Activated naive CD4-positive, alpha-beta T cell treated with anti-CD3 and anti-CD28 coated beads for 36 hours (primary cell): Measurements from ENCODE around the gene CITED2. TPM values are rescaled to one million over a fixed set of nuclear protein-coding genes. Genes with fewer than 3 reads are reported as not detected.
A peak's percentile ranks its signal among the peaks of the same experiment; 100 is the strongest.

Source experiments
- CTCF ChIA-PET: fragments of 350-600 bp; sonication (Branson Sonifier 250); formaldehyde crosslinking; loops from one replicate; lab custom pipeline; 2021; ENCODE audit warnings: antibody characterized with exemption; lab: Charles Lee
- DNase-seq: peaks from one replicate; pipeline ENCODE4 v3.0.0-alpha.2; 2020
- H3K27ac Mint-ChIP-seq: one replicate; pipeline ENCODE4 v1.8.0; 2021; ENCODE audit warnings: mild to moderate bottlenecking, mixed read lengths
- H3K27me3 Mint-ChIP-seq: one replicate; pipeline ENCODE4 v1.8.0; 2021; ENCODE audit warnings: low read depth, mixed read lengths
- H3K36me3 Mint-ChIP-seq: one replicate; pipeline ENCODE4 v1.8.0; 2021; ENCODE audit warnings: low read depth, mixed read lengths
- H3K4me1 Mint-ChIP-seq: one replicate; pipeline ENCODE4 v1.8.0; 2021; ENCODE audit warnings: low read depth, mixed read lengths
- H3K4me3 Mint-ChIP-seq: one replicate; pipeline ENCODE4 v1.8.0; 2021; ENCODE audit warnings: mild to moderate bottlenecking, moderate library complexity, mixed read lengths
- H3K9me3 Mint-ChIP-seq: one replicate; pipeline ENCODE4 v1.8.0; 2021; ENCODE audit warnings: mixed read lengths
- intact Hi-C: fragments of 100-400 bp; cut with micrococcal nuclease; formaldehyde crosslinking; loops from one replicate; pipeline ENCODE4 v1.15.1; 2023
- total RNA-seq, 2 experiments: library from RNA; stranded (reverse); gene quantifications; one replicate each; pipeline ENCODE4 v1.2.3, GENCODE V29; 2021

CITED2 gene
- total RNA-seq, 2 experiments from 2014 or later: 22.9 to 23.8 TPM

DNA sequence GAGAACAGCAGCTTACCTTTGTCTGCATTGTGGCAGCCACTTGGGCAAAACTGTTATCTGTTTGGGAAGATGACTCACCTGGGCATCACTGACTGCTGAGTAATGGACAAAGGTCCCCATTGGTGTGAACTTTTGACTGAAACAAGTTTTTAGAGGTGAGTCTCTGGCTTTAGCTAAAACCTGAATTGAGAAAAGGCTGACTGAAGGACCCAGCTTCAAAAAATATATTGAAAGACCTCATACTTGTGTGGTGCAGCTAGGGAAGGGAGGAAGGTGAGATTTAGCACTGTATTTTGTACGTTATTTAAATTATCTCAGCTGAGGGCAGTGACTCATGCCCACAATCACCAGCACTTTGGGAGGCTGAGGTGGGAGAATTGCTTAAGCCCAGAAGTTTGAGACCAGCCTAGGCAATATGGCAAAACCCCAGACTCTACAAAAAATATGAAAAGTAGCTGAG, 4.5 kb upstream of the CITED2 start:
- peaks cover 16% of the 10 kb centered on the region for H3K4me1 Mint-ChIP-seq
- H3K4me3 Mint-ChIP-seq: no peak overlapping the region
- CTCF ChIA-PET: interaction anchor here (0.6 to 2.7 kb wide), 2 partner anchors 9 to 14 kb away, joined by 3 to 11 read pairs; no protein-coding TSS in a partner anchor
- no peak overlapping the region for H3K27ac Mint-ChIP-seq
- no peaks in the 10 kb centered on the region for H3K9me3 Mint-ChIP-seq
- no peaks in the 10 kb centered on the region for H3K27me3 Mint-ChIP-seq
- peak; percentile 32 for DNase-seq
- intact Hi-C loops: loop anchor here (5.0 kb wide), 1 partner anchor 1773 kb away; no protein-coding TSS in a partner anchor
- peaks cover 5% of the 10 kb centered on the region for H3K36me3 Mint-ChIP-seq

DNA sequence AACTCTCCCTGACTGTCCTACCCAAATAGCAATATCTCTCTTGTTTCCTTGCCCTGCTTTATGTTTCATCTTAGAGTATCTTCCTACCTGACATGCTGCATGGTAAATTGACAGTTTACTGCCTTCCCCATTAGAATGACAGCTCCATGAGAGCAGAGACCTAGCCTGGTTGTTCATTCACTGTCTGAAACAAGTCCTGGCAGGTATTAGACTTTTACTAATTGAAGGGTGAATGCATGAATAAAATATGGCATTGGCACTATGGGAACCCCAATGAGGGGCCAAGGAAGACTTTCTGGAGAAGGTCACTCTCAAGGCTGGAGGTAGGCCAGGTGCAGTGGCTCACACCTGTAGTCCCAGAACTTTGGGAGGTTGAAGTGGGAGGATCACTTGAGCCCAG, 3.8 kb upstream of the CITED2 start:
- Mint-ChIP-seq H3K9me3 (no peaks in the 10 kb centered on the region), H3K27me3 (no peaks in the 10 kb centered on the region), H3K36me3 (peaks cover 10% of the 10 kb centered on the region), H3K4me1 (peaks cover 16% of the 10 kb centered on the region), H3K27ac (no peak overlapping the region), H3K4me3 (no peak overlapping the region)
- DNase-seq: no peak
- CTCF ChIA-PET: interaction anchor here (0.6 to 2.7 kb wide), 2 partner anchors 8 to 14 kb away, joined by 3 to 11 read pairs; no protein-coding TSS in a partner anchor
- intact Hi-C loops: loop anchor here (5.0 kb wide), 1 partner anchor 1774 kb away; no protein-coding TSS in a partner anchor

DNA sequence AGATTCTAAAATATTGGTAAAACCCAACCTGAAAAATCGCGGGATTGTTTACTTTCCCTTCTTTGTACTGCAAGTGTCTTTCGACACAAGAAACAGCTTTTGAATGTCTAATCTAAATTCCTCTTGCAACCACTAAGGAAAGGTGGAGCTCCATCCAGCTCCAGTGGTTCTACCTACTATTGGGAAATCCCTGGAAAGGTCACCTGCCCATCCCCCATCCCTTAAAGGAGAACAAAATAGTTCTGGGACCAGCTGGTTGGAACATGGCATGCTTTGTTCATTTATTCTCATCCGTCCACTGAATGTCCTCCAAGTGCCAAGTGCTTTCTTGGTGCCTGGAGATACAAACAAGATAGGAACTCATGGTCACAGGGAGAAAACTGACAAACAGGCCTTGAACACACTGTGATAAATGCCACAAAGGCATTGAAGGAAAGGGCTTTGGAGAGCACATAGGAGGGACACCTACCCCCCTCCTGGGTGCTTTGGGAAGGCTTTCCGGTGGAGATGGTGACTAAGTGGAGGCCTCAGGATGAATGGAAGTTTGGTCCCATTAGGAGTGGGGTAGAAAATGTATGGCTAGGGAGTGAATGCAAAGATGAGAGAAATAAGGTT, 2.3 kb upstream of the CITED2 start:
- intact Hi-C loops: loop anchor here (5.0 kb wide), 1 partner anchor 1776 kb away; no protein-coding TSS in a partner anchor
- Mint-ChIP-seq H3K36me3 (peaks cover 17% of the 10 kb centered on the region), H3K4me3 (no peak overlapping the region), H3K27me3 (no peaks in the 10 kb centered on the region), H3K9me3 (no peaks in the 10 kb centered on the region), H3K4me1 (peaks cover 19% of the 10 kb centered on the region), H3K27ac (no peak overlapping the region)
- no peak for DNase-seq
- CTCF ChIA-PET: no interaction called here

DNA sequence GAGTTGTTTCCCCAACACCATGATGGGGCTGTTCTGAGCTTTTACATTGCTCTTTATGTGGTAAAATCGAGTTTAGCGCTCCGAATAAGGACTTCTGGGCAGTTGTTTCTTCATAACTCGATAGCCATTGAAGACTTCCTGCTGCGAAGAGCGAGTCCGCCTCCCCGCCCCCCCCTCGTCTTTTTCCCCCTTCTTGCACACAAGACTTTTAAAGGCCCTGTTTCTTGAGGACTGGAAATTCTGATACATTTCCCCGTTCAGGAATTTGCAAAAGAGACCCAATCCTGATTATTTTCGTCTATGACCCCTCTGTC, 1.5 kb upstream of the CITED2 start:
- H3K4me1 Mint-ChIP-seq: peaks cover 26% of the 10 kb centered on the region
- no peak overlapping the region for H3K27ac Mint-ChIP-seq
- no peaks in the 10 kb centered on the region for H3K9me3 Mint-ChIP-seq
- intact Hi-C loops: loop anchor here (5.0 kb wide), 1 partner anchor 1776 kb away; no protein-coding TSS in a partner anchor
- CTCF ChIA-PET: interaction anchor here (1.0 kb wide), 2 partner anchors 12 to 242 kb away, joined by 4 read pairs; no protein-coding TSS in a partner anchor
- H3K27me3 Mint-ChIP-seq: no peaks in the 10 kb centered on the region
- H3K4me3 Mint-ChIP-seq: peak overlapping the region; percentile 96
- DNase-seq: peak; percentile 32
- H3K36me3 Mint-ChIP-seq: peaks cover 17% of the 10 kb centered on the region

DNA sequence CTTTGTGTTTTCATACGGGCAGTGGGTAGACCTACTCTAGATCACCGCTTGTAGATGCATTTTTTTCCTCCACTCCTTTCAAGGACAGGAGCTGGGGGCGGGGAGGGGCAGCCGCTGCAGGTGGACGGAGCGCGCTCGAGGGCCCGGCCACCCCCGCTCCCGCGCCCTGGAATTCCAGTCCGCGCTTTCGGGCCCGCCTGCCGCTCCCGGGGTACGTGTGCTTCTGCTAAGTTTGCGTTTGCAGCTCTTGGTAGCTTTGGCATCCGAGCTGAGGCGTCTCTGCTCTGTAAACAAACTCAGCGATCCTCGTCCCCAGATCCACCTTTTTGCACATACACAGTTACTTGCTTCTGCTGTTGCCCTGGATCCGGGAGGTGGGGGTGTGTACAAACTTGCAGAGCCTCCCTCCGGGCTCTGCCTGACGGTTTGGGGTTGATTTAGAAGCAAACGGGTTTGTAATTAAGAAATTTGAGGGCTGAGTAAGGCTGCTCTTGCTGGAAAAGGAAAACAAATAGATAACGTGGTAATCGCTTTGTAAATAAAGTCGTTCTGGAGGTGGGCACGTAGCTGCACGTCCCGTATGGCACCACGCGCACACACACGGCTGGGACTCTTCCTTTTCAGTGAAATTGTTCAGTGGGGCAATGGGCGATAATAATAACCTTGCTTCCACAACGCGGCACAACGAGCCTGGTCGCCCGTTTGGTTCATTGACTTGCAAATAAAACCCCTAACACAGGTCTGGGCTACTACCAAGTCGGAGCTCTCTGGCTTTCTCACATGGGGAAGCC, 973 bp upstream of the CITED2 start:
- Mint-ChIP-seq H3K36me3 (peaks cover 17% of the 10 kb centered on the region), H3K4me3 (peak overlapping the region; percentile 96), H3K27me3 (no peaks in the 10 kb centered on the region), H3K4me1 (peaks cover 31% of the 10 kb centered on the region), H3K27ac (peak overlapping the region; percentile 93), H3K9me3 (no peaks in the 10 kb centered on the region)
- CTCF ChIA-PET: interaction anchor here (0.6 to 2.9 kb wide), 11 partner anchors 8 to 449 kb away, joined by 3 to 10 read pairs (median 3); no protein-coding TSS in a partner anchor
- intact Hi-C loops: loop anchor here (2.0 to 5.0 kb wide), 4 partner anchors 225 to 1777 kb away; no protein-coding TSS in a partner anchor
- peak; percentile 80 for DNase-seq

DNA sequence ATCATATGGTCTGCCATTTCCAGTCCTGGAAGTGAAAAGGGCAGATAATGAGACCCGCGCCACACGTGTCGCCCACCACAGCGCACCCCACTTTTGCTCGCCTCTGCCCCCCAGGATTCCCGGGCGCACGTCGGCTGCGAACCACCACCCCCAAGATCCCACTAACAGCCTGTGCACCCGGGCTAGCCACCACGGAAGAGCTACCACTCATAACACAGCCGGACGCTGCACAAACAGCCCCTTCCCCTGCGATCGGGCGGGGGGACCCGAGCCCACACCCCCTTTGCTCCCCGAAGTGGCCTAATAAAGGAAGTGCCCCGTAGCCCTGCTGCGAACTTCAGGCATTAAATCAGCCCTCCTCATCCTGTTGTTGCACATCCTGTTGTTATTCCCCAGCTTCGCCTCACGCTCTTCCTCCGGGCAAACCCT, 506 bp downstream of the CITED2 start:
- Mint-ChIP-seq H3K27me3 (no peaks in the 10 kb centered on the region), H3K4me1 (peaks cover 43% of the 10 kb centered on the region), H3K4me3 (peak overlapping the region; percentile 96), H3K27ac (peak overlapping the region; percentile 99), H3K9me3 (no peaks in the 10 kb centered on the region), H3K36me3 (peaks cover 17% of the 10 kb centered on the region)
- CTCF ChIA-PET: interaction anchor here (0.9 to 2.9 kb wide), 8 partner anchors 9 to 249 kb away, joined by 3 to 10 read pairs (median 4); no protein-coding TSS in a partner anchor
- intact Hi-C loops: loop anchor here (1.0 to 5.0 kb wide), 14 partner anchors 83 to 1933 kb away; partner anchors contain the start of genes ABRACL, CCDC28A and TXLNB
- no peak for DNase-seq

DNA sequence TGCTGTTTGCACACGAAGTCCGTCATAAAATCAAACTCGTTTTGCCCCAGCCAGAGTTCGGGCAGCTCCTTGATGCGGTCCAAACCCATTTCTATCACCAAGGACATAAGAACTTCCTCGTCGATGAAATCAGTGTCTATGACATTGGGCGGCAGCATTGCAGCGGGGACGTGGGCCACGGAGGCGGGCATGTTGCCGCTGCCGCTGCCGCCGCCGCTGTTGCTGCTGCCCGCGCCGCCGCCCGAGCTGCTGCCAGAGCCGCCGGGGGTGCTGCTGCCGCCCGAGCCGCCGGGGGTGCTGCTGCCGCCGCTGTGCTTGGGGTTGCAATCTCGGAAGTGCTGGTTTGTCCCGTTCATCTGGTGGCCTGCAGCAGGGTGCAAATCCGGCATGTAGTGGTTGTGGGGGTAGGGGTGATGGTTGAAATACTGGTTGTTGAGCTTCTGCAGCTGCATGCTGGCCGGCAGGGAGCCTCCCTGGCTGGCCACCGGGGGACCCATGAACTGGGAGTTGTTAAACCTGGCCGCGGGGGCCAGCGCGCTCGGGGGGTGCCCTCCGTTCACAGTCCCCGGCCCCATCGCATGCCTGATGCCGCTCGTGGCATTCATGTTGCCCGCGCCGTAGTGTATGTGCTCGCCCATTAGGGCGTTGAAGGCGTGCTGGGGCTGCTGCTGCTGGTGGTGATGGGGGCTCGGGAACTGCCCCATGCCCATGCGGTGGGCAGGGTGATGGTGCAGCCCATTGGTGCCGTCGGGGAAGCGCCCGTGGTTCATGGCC, 1.1 kb downstream of the CITED2 start:
- peaks cover 17% of the 10 kb centered on the region for H3K36me3 Mint-ChIP-seq
- peak; percentile 81 for DNase-seq
- CTCF ChIA-PET: interaction anchor here (0.9 to 2.9 kb wide), 8 partner anchors 9 to 553 kb away, joined by 3 to 10 read pairs (median 3); partner anchors contain the start of gene TXLNB
- H3K27ac Mint-ChIP-seq: peak overlapping the region; percentile 99
- H3K9me3 Mint-ChIP-seq: no peaks in the 10 kb centered on the region
- H3K4me1 Mint-ChIP-seq: peaks cover 42% of the 10 kb centered on the region
- intact Hi-C loops: loop anchor here (2.0 to 5.0 kb wide), 6 partner anchors 387 to 1934 kb away; no protein-coding TSS in a partner anchor
- H3K4me3 Mint-ChIP-seq: peak overlapping the region; percentile 96
- no peaks in the 10 kb centered on the region for H3K27me3 Mint-ChIP-seq

DNA sequence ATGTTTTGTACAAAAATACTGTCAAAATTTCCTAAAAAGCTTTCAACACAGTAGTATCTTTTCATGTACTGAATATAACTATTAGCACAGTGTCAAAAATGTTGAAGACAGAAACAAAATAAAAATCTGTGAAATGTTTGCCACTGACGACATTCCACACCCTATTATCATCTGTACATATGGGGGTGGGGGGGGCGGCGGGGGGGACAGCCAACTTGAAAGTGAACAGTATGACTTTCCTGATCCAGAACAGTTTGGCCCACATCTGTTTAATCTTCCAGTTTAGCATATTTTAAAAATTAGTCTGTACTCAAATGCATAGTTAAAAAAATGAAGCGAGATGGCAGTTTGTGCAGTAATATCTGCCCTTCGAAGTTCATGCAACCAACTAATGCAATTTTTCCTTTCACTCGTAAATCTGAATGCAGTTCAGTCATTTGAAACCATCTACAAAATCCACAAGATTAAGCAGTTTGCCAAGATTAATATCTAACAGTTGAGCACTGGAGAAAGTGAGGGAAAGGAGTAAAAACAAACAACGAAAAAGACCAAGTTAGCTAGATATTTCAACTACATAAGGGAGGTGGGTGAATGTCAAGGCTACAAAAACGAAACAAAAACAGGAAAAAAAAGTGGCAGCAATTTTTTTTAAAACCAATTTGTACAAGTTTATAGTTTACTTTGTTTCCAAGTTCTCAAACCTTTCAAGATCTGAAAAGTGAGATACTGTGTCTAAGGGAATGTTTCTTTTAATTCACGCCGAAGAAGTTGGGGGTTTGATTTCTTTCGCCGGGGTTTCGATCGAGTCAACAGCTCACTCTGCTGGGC, 1.9 kb downstream of the CITED2 start:
- H3K27ac Mint-ChIP-seq: peak overlapping the region; percentile 99
- H3K36me3 Mint-ChIP-seq: peaks cover 17% of the 10 kb centered on the region
- no peaks in the 10 kb centered on the region for H3K9me3 Mint-ChIP-seq
- H3K27me3 Mint-ChIP-seq: no peaks in the 10 kb centered on the region
- H3K4me3 Mint-ChIP-seq: peak overlapping the region; percentile 96
- intact Hi-C loops: loop anchor here (2.0 to 5.0 kb wide), 6 partner anchors 386 to 1935 kb away; no protein-coding TSS in a partner anchor
- DNase-seq: no peak
- CTCF ChIA-PET: interaction anchor here (0.6 to 2.9 kb wide), 11 partner anchors 8 to 554 kb away, joined by 3 to 10 read pairs (median 4); partner anchors contain the start of gene TXLNB
- H3K4me1 Mint-ChIP-seq: peaks cover 48% of the 10 kb centered on the region

DNA sequence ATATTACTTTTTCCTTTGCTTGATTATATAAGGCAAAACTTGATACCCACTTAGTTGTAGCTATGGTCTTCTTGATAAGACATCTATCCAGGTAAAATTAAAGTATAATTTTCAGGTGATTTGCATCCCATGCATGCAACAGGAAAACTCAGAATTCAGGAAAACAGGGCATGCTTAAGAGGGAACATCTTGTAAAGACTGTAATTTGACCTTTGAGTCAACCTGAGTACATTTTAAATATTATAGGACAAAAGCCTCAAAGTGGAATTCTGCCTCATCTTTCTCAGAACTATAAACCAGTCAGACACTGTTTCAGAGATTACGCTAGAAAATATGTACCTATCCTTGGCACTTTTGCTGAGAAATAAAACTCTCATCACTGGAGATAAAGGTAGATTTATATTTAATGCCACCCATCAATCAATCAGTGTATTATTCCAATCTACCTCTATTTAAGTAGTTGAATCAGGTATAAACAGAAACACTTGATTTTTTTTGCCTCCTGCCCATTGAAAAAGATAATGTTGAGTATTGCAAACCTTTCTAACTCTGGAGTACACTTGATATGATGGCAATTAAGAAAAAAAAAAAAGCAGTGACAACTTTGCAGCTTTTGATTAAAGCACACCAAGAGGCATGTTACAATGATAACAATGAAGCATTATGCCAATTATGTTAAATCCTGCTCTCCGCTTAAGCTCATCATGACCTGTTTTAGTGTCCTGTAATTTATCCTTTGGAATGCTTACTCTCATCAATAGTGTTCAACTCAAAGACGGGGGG, 2.8 kb downstream of the CITED2 start:
- Mint-ChIP-seq H3K36me3 (peaks cover 17% of the 10 kb centered on the region), H3K4me1 (peaks cover 50% of the 10 kb centered on the region), H3K27ac (peak overlapping the region; percentile 85), H3K9me3 (no peaks in the 10 kb centered on the region), H3K4me3 (peak overlapping the region; percentile 96), H3K27me3 (no peaks in the 10 kb centered on the region)
- DNase-seq: no peak
- CTCF ChIA-PET: interaction anchor here (0.6 to 2.8 kb wide), 9 partner anchors 11 to 554 kb away, joined by 3 to 14 read pairs (median 4); no protein-coding TSS in a partner anchor
- intact Hi-C loops: loop anchor here (1.0 to 5.0 kb wide), 8 partner anchors 385 to 1936 kb away; no protein-coding TSS in a partner anchor

DNA sequence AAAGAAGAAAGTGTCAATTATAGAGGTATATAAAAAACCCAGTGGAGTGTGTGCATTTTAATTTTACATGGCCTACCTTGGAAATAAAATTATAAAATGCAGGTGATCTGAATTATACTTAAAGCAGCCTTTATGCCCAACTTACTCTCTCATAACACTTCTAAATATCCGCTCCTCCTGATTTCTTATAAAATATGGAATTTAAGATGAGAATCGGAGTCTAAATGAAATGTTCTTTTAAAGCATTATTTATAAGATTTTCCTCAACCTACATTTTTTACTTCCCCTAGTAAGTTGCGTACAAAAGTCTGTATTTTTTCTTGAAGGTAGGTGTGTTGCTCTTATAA, 3.5 kb downstream of the CITED2 start:
- Mint-ChIP-seq H3K36me3 (peaks cover 17% of the 10 kb centered on the region), H3K9me3 (no peaks in the 10 kb centered on the region), H3K4me1 (peaks cover 46% of the 10 kb centered on the region), H3K27ac (peak overlapping the region; percentile 85), H3K4me3 (peak overlapping the region; percentile 96), H3K27me3 (no peaks in the 10 kb centered on the region)
- intact Hi-C loops: loop anchor here (1.0 to 5.0 kb wide), 7 partner anchors 391 to 1936 kb away; no protein-coding TSS in a partner anchor
- CTCF ChIA-PET: interaction anchor here (0.6 to 2.8 kb wide), 11 partner anchors 10 to 1305 kb away, joined by 3 to 29 read pairs (median 4); no protein-coding TSS in a partner anchor
- no peak for DNase-seq
